Cerebellar cortex (tissue), 1 donor: ENCODE results near the gene ATP8B3.
A peak's percentile ranks its signal among the peaks of the same experiment; 100 is the strongest.

Source experiments
- DNase-seq: peaks from one replicate; pipeline ENCODE4 v3.0.0-alpha.2; 2015; ENCODE audit warnings: low spot score

ATP8B3 gene, protein sequence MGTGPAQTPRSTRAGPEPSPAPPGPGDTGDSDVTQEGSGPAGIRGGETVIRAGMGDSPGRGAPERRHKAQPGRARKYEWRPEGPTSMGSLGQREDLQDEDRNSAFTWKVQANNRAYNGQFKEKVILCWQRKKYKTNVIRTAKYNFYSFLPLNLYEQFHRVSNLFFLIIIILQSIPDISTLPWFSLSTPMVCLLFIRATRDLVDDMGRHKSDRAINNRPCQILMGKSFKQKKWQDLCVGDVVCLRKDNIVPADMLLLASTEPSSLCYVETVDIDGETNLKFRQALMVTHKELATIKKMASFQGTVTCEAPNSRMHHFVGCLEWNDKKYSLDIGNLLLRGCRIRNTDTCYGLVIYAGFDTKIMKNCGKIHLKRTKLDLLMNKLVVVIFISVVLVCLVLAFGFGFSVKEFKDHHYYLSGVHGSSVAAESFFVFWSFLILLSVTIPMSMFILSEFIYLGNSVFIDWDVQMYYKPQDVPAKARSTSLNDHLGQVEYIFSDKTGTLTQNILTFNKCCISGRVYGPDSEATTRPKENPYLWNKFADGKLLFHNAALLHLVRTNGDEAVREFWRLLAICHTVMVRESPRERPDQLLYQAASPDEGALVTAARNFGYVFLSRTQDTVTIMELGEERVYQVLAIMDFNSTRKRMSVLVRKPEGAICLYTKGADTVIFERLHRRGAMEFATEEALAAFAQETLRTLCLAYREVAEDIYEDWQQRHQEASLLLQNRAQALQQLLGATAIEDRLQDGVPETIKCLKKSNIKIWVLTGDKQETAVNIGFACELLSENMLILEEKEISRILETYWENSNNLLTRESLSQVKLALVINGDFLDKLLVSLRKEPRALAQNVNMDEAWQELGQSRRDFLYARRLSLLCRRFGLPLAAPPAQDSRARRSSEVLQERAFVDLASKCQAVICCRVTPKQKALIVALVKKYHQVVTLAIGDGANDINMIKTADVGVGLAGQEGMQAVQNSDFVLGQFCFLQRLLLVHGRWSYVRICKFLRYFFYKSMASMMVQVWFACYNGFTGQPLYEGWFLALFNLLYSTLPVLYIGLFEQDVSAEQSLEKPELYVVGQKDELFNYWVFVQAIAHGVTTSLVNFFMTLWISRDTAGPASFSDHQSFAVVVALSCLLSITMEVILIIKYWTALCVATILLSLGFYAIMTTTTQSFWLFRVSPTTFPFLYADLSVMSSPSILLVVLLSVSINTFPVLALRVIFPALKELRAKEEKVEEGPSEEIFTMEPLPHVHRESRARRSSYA (N-terminal part only)

GRCh38 chr19:1811942-1812425 lies at the start of gene ATP8B3:
Gene ATP8B3 (minus strand): TSS chr19:1812276. CDS start chr19:1811736, 540 bp downstream.
- DNase-seq, result no peak

DNA sequence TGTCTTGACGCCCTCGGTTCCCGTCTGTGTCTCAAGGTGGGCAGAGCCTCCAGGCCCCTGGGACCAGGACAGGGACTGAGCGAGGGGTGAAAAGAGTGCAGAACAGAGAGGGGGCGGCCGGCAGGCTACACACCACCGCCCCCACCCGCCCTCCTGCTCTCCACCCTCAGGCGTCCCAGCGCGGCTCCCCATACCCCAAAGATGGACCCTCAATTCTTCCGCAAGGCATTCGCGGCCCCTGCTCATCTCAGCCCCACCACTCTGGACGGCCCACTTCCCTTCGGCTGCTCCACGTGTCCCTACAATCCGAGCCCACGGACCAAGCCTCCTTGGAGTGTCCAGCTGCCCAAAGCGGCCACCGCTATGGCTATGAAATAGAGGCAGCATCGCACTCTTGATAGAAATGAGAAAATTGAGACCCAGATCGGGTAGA lies 49.5 kb upstream of the ATP8B3 start:
- no peak for DNase-seq

GRCh38 chr19:1860821-1861598 lies 48.9 kb upstream of the ATP8B3 start:
- no peak for DNase-seq

GRCh38 chr19:1860042-1860775 lies 48.1 kb upstream of the ATP8B3 start:
- peak; percentile 70 for DNase-seq

DNA sequence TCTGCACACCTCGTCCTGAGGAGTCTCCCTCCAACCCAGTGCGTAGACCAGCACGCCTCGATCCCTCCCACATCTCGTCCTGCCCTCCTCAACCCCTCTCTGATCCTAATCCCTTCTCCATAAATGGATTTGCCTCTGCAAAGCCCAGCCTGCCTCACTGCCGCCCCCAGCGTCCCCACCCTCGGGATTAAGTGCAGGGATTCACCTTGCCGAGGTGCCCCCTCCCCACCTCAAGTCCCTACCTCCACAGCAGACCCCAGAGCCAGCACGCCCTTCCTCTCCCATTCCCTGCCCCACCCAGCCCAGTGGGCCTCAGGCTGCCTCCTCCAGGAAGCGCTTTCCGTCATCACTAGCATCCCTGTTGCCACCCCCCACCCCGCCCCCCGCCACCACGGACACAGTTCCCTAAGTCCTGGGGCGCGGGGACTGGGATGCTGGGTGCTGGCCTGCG lies 47.3 kb upstream of the ATP8B3 start:
- no peak for DNase-seq

DNA sequence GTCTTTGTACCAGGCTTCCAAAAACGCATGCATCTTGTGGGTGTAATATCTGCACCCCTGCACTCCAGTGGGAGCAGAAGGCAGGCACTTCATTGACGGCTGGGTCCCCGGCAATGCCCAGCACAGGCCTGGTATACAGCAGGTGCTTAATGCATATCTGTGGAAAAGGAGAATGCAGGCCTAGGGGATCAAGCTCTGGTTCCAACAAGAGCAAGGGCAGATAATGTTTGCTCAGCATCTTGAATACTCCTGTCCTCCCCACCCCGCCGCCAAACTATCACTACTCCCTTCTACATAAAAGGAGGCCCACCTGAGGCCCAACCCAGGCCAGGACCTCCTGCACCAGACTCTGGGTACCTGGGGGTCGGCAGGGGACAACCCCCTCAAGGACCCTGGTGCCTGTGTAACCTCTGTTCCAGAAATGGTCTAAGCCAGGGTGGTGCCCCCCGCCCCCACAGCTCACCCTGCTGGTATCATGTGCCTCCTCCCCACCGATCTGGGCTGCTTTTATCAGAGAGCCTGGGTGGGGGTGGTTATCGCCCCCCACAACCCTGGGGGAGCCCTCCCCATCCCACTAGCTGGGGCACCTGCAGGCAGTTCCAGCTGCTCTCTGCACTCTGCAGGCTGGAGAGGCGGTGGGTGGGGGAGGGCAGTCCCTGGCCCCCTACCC lies 46.5 kb upstream of the ATP8B3 start:
- DNase-seq, result no peak

DNA sequence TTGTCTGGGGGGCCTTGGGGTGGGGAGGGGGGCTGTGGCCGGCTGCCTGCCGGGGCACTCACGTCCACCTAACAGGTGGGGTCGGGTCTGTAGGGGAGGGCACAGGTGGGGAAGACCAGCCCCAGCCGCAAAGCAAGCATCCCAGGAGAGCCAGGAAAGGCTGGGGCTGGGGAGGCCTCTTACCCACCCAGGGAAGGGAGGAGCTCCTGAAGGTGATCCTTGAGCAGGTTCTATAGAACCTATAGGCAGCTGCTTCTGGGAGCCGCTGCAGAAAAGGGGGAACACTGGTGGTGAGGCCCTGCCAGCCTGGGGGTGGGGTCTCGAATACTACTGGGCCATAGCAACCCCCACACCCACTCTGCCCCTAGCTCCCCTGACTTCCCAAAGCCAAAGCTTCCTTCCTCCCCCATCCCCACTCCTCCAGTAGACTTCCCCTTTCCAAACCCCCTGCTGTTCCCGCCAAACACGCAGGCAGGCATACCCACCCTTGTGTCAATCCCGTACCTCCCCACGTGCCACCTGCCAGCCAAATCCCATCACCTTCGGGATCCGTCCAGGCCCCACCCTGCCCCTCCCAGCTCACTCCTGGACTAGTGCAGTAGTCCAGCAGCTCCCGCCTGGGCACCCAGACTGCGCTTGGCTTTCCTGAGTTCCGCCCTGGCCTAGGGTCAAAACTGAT lies 45.7 kb upstream of the ATP8B3 start:
- DNase-seq, result no peak

DNA sequence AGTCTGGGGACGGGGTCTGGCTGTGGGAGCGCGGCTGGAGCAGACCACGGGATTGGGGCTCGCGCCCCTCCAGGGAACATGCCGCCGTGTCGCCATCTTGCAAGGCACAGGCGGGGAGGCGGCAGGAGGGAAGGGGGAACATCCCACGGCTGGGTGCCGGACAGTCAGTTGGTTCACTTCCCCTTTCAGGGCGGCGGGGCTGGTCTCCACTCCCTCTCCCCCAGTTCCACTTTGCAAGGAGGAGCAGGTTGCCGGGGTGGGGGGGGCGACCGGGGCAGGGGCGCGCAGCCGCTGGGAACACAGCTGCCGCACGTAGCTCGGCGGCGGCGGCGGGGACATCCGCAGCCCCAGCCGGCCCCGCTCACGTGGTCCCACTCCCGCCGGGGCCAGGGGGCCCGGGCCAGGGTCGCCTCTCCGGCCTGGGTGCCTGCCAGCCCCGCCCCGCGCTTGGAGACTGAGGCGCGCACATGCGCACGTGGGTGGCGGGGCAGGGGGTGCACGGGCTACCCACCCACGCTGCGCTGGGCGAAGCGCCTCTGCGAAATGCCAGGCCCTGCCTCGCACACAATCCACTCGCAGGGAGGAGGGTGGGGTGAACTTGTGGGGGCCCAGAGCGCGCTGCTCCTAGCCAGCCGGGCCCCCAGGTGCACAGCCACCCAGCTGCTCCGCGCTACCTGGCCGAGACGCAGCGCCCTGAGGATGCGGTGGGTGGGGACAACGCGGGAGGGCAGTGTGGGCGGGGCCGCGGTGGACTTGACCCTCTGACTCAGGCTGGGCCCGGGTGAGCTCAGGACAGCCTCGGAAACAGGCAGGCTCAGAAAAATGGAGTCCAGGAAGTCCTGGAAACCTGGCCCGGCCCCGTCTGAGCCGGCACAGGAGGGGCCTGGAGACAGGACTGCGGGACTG lies 44.9 kb upstream of the ATP8B3 start:
- DNase-seq, result peak; percentile 67

DNA sequence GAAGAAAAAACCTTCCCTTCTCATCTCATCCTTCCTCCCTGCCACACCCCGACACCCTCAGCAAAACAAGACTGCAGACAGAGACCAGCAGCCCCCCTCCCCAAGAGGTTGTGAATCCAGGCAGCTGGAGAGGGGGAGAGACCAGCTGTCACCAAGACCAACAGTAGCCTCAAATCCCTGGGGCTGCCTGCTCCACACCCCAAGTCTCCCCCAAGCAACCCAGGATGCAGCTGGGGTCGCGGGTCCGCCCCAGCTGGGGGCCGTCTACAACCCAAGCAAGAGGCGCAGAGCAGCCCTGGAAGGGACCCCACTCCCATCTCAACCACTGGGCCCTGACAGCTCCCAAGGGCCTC lies 44.2 kb upstream of the ATP8B3 start:
- no peak for DNase-seq

DNA sequence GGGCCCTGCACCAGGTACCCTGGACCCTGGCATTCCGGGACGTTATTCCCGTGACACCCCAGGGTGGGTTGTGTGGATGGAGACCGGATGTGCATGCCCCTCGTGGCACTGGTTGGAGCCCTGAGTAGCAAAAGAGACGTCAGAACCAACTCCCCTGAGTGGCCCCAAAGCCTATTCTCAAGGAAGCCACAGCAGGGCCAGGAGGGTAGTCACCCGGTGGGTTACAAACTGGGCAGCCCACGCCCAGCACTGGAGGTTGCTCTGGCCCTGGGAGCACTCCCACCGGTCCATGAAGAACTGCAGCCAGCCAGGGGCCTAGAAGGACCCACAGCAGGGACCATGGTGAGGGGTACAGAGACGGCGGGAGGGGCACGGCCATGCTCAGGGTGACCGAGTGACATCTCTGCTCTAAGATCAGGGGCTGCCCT lies 43.8 kb upstream of the ATP8B3 start:
- no peak for DNase-seq

DNA sequence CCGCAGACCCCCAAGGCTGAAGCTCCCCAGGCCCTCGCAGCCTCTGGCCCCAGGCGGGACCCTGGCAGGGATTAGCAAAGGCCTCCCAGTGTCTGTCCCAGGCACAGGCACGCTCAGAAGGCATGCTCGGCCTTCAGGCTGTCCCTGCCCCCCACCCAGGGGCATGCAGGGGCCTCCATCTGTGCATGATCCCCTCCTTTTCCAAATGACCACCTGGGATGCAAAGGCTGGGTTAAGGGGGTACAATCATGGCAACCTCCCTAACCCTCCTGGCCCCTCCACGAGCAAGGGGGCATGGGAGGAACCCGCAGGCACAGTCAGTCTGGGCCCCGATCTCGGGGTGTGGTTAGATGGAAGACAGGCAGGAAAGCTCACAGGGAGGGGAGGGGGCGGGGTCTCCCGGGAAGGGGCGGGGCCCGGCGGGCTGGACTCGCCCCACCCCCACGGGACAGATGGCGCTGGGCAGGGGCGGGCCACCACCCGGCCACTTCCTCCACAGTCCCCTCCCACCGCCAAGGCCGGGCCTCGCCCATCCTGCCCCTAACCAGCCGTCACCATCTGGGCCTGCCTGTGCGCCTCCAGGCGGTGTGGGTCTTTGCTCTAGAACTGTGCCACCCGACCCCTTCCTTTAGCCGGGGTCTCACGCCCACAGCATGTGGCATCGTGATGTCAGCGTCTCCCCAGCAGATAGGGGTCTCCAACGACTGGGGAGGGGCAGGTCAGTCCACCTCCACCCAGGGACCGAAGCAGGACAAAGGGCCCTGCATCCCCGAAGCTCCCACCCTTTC lies 43.2 kb upstream of the ATP8B3 start:
- peak; percentile 83 for DNase-seq

DNA sequence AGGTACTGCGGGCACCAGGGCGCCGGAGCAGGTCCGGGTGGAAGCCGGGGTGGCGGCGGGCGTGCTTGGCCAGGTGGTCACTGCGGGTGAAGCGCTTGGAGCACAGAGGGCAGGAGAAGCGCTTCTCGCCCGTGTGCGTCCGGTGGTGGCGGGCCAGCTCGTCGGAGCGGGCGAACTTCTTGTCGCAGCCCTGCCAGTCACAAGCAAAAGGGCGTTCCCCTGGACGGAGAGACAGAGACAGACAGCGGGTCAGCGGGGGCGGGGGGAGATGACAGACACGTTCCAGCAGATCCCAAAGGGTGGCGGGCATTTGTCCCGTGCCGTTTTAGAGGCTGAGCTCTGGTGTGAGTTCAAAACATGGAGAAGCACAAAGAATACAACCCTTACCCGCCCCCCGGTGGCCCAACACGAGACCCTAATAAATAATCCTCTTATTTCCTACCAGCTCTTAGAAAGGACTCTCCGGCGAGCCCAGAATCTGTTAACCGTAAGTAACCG lies 42.5 kb upstream of the ATP8B3 start:
- DNase-seq, result no peak

- DNase-seq, result no peak
Measured at GRCh38 chr19:1854039-1854541, 42.0 kb upstream of the ATP8B3 start.

DNA sequence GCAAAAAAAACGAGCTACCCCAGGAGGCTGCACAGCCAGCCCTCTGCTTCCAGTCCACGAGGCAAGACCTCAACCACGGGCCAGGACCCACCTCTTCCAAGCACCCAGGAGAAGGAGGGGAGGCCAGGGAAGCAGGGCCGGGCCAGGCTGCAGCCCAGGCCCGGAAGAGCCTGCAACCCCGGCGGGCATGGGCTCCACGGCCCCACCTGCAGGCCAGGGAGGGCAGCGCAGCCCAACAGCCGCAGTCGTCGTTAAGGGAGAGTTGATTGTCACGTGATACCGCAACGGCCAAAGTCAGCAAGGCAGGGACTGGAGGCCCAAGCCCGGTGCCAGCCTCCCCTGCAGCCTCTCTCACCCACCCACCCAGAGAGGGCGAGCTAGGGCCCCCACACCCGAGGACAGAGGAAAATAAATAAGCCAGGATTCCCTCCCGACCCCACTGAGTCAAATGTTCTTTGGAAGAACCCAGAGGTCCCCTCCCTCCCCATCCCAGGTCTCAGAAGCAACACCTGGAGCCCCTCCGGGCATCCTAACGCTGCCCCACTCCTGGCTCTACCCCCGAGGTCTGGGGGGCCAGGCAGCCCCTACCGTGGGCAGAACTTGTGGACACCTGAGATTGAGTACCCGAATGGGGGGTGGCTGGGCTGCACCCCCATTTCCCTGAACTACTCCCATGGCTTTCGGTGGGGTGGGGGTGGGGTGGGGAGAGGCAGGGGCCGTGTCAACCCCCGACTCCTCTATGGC lies 41.4 kb upstream of the ATP8B3 start:
- peak; percentile 76 for DNase-seq

DNA sequence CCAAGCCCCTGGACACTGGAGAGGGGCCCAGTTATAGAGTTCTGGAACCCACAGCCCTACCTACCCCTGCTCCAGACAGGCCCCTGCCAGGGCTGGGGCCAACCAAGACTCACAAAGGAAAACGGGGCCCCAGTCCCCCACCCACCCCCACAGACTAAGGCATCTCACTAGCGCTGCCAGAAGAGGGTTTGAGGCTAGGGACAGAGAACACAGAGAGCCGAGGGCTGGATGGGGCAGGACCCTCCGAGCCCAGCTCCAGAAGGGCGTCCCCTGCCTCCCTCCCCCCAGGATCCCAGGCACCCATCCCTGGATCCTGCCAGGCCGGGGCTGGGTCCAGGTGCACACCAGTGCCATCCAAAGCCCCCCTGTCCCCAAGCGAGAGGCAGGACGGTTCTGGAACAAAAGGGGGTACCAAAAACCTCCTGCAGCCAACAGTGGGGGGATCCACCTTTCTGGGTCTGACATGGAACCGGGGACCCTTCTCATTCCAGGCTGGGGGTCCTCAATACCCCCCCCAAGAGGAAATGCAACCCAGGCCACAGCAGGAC lies 40.6 kb upstream of the ATP8B3 start:
- no peak for DNase-seq
